ENCODE data around the gene PDXP.

Gene PDXP

GRCh38 chr22:37659066-37659896, 758 bp downstream of the PDXP start:
- TF ChIP-seq CTCF (IDR thresholded peaks at IDR 0.05; ENCODE audit: low read depth, low read length, missing control alignments), result no peak
- no peak for DNase-seq (ENCODE audit: low read depth)
- in situ Hi-C loops (cut with HindIII; ENCODE audit: low sequenced_read_pairs), result no loop called here
- H3K4me3 ChIP-seq (ENCODE audit: low read depth, low read length), result peak overlapping the region; percentile 61

- TF ChIP-seq CTCF (IDR thresholded peaks at IDR 0.05; ENCODE audit: low read depth, low read length, missing control alignments), result no peak
- no peak for DNase-seq (ENCODE audit: low read depth)
- H3K4me3 ChIP-seq (ENCODE audit: low read depth, low read length), result peak overlapping the region; percentile 61
- in situ Hi-C loops (cut with HindIII; ENCODE audit: low sequenced_read_pairs), result no loop called here
Observed at GRCh38 chr22:37659897-37660708, 1.6 kb downstream of the PDXP start.

GRCh38 chr22:37660709-37661045, 2.2 kb downstream of the PDXP start:
- TF ChIP-seq CTCF (IDR thresholded peaks at IDR 0.05; ENCODE audit: low read depth, low read length, missing control alignments), result no peak
- in situ Hi-C loops (cut with HindIII; ENCODE audit: low sequenced_read_pairs), result no loop called here
- DNase-seq (ENCODE audit: low read depth), result no peak
- no peak overlapping the region for H3K4me3 ChIP-seq (ENCODE audit: low read depth, low read length)

- peak; percentile 43 for DNase-seq (ENCODE audit: low read depth)
- in situ Hi-C loops (cut with HindIII; ENCODE audit: low sequenced_read_pairs), result no loop called here
- peak; percentile 69 for TF ChIP-seq CTCF (IDR thresholded peaks at IDR 0.05; ENCODE audit: low read depth, low read length, missing control alignments)
- H3K4me3 ChIP-seq (ENCODE audit: low read depth, low read length), result no peak overlapping the region
Observed at GRCh38 chr22:37661160-37661924, 2.8 kb downstream of the PDXP start.

- H3K4me3 ChIP-seq (ENCODE audit: low read depth, low read length), result no peak overlapping the region
- DNase-seq (ENCODE audit: low read depth), result no peak
- TF ChIP-seq CTCF (IDR thresholded peaks at IDR 0.05; ENCODE audit: low read depth, low read length, missing control alignments), result no peak
- in situ Hi-C loops (cut with HindIII; ENCODE audit: low sequenced_read_pairs), result no loop called here
Observed at GRCh38 chr22:37662039-37662438, 3.5 kb downstream of the PDXP start.

GRCh38 chr22:37663521-37664140, 5.1 kb downstream of the PDXP start:
- TF ChIP-seq CTCF (IDR thresholded peaks at IDR 0.05; ENCODE audit: low read depth, low read length, missing control alignments), result no peak
- no peak overlapping the region for H3K4me3 ChIP-seq (ENCODE audit: low read depth, low read length)
- in situ Hi-C loops (cut with HindIII; ENCODE audit: low sequenced_read_pairs), result no loop called here
- DNase-seq (ENCODE audit: low read depth), result no peak

All from astrocyte of the cerebellum (primary cell).